ENCODE measurements around the gene RNF144B. TPM values are rescaled to one million over a fixed set of nuclear protein-coding genes. Genes with fewer than 3 reads are reported as not detected.

Gene RNF144B
- total RNA-seq, 2 donors from 2014 or later: 9.4 to 11.9 TPM

- no peaks in the 10 kb centered on the region for H3K9me3 Mint-ChIP-seq
- H3K4me3 Mint-ChIP-seq: no peak overlapping the region
- no peaks in the 10 kb centered on the region for H3K36me3 Mint-ChIP-seq (ENCODE audit: insufficient read depth in 2 of 2)
- ATAC-seq (replicated peaks in 1 of 2) (no peak), DNase-seq (no peak)
- H3K27me3 Mint-ChIP-seq (ENCODE audit: low read depth): peaks cover 28% of the 10 kb centered on the region
- peaks cover 49% of the 10 kb centered on the region for H3K4me1 Mint-ChIP-seq (ENCODE audit: low read depth)
- no peak overlapping the region for H3K27ac Mint-ChIP-seq
Observed at GRCh38 chr6:18506382-18507017, 119.3 kb downstream of the RNF144B start.

GRCh38 chr6:18507018-18507415 lies 119.9 kb downstream of the RNF144B start:
- no peaks in the 10 kb centered on the region for H3K9me3 Mint-ChIP-seq
- H3K27ac Mint-ChIP-seq: no peak overlapping the region
- ATAC-seq (replicated peaks in 1 of 2) (no peak), DNase-seq (no peak)
- H3K4me1 Mint-ChIP-seq (ENCODE audit: low read depth): peaks cover 49% of the 10 kb centered on the region
- H3K36me3 Mint-ChIP-seq (ENCODE audit: insufficient read depth in 2 of 2): no peaks in the 10 kb centered on the region
- no peak overlapping the region for H3K4me3 Mint-ChIP-seq
- peaks cover 28% of the 10 kb centered on the region for H3K27me3 Mint-ChIP-seq (ENCODE audit: low read depth)

- no peaks in the 10 kb centered on the region for H3K36me3 Mint-ChIP-seq (ENCODE audit: insufficient read depth in 2 of 2)
- peaks cover 28% of the 10 kb centered on the region for H3K27me3 Mint-ChIP-seq (ENCODE audit: low read depth)
- no peaks in the 10 kb centered on the region for H3K9me3 Mint-ChIP-seq
- ATAC-seq (replicated peaks in 1 of 2) (no peak), DNase-seq (no peak)
- peaks cover 52% of the 10 kb centered on the region for H3K4me1 Mint-ChIP-seq (ENCODE audit: low read depth)
- no peak overlapping the region for H3K27ac Mint-ChIP-seq
- no peak overlapping the region for H3K4me3 Mint-ChIP-seq
Observed at GRCh38 chr6:18507561-18507960, 120.4 kb downstream of the RNF144B start.

DNA sequence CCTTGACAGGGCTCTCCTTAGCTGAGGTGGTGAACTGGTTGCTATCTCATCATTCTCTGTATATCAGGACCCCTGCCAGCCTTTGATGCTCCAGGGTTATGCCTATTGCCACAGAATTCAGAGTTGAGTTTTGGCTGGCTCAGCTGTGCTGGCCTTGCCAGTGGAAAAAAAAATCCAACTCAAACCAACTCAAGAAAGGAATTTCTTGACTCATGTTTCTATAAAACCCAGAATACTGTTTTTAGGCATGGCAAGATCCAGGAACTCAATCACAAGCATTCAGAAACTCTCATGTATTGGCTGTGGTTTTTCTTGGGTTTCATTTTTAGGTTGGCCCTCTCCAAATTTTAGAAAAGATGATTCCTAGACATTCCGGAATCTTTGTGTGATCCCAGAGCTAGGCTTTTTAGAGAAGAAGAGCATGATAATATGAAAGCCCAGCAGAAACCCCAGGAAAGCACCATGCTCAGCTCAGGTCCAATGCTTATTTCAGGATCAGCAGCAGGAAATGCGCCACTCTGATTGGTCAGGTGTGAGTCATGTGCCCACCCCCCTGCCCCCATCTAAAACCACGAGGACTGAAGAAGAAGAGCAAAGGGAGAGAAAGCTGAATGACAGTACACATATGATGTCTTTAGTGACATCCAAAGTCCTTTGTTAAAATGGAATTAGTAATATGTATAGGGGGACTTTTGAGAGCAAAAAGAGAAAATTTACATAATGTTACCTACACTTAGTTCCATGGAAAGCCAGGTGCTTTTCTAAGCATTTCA lies 122.9 kb downstream of the RNF144B start:
- Mint-ChIP-seq H3K27me3 (ENCODE audit: low read depth) (peaks cover 16% of the 10 kb centered on the region), H3K27ac (peak overlapping the region; percentile 85)

DNA sequence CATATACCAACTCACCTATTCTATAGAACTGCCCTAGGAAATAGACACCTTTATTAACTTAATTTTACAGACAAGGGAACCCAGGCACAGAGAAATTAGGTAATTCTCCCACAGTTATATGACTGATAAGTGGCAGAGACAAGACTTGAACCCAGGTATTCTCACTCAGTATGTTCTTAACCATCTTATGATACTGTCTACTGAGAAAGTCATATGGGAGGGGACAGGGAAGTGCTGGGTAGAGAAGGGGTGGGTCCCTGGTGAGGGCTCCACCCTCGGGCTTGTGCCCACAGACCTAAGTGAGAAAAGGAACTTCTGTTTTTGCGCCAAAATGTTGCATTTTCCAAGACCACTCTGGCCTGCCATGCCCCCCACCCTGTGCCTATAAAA lies 123.5 kb downstream of the RNF144B start:
- peaks cover 66% of the 10 kb centered on the region for H3K4me1 Mint-ChIP-seq (ENCODE audit: low read depth)
- peak overlapping the region; percentile 43 to 60 for H3K4me3 Mint-ChIP-seq

More for the DNA sequence above, 122.9 kb downstream of the RNF144B start:
- no peaks in the 10 kb centered on the region for H3K9me3 Mint-ChIP-seq
- ATAC-seq (replicated peaks in 1 of 2) (peak; percentile 48 to 51), DNase-seq (peak in 1 of 2 donors; percentile 18)
- peaks cover 0 to 2% of the 10 kb centered on the region in 2 donors for H3K36me3 Mint-ChIP-seq (ENCODE audit: insufficient read depth in 2 of 2)
- peak overlapping the region; percentile 43 to 63 for H3K4me3 Mint-ChIP-seq
- peaks cover 67% of the 10 kb centered on the region for H3K4me1 Mint-ChIP-seq (ENCODE audit: low read depth)

DNA sequence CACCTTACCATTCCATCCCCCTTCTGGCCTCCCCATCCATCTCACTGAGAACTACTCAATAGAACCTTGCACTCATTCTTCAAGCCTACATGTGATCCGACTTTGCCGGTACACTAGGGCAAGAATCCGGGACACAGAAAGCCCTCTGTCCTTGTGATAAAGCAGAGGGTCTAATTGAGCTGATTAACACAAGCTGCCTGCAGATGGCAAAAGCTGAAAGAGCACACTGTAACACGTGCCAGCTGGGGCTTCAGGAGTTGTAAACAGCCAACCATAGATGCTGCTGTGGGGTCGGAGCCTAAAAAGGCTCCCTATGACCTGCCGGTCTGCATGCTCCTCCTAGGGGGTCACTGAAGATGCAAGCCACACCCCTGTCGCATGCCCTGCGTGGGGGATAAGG lies 124.1 kb downstream of the RNF144B start:
- Mint-ChIP-seq H3K27ac (no peak overlapping the region), H3K4me1 (ENCODE audit: low read depth) (peaks cover 61% of the 10 kb centered on the region), H3K4me3 (no peak overlapping the region), H3K36me3 (ENCODE audit: insufficient read depth in 2 of 2) (peaks cover 0 to 2% of the 10 kb centered on the region in 2 donors), H3K9me3 (no peaks in the 10 kb centered on the region), H3K27me3 (ENCODE audit: low read depth) (peaks cover 16% of the 10 kb centered on the region)
- DNase-seq (no peak), ATAC-seq (replicated peaks in 1 of 2) (no peak)

More for the DNA sequence above, 123.5 kb downstream of the RNF144B start:
- peak; percentile 29 to 42 for ATAC-seq (replicated peaks in 1 of 2)
- peak overlapping the region; percentile 13 for H3K27ac Mint-ChIP-seq
- H3K9me3 Mint-ChIP-seq: no peaks in the 10 kb centered on the region
- H3K27me3 Mint-ChIP-seq (ENCODE audit: low read depth): peaks cover 16% of the 10 kb centered on the region
- peak in 1 of 2 donors; percentile 18 for DNase-seq
- H3K36me3 Mint-ChIP-seq (ENCODE audit: insufficient read depth in 2 of 2): peaks cover 0 to 2% of the 10 kb centered on the region in 2 donors

- ATAC-seq (replicated peaks in 1 of 2) (peak; percentile 81 to 82), DNase-seq (peak; percentile 26 to 35)
- peak overlapping the region; percentile 38 to 50 for H3K4me3 Mint-ChIP-seq
- H3K9me3 Mint-ChIP-seq: no peaks in the 10 kb centered on the region
- H3K4me1 Mint-ChIP-seq (ENCODE audit: low read depth): peaks cover 67% of the 10 kb centered on the region
- H3K36me3 Mint-ChIP-seq (ENCODE audit: insufficient read depth in 2 of 2): peaks cover 0 to 2% of the 10 kb centered on the region in 2 donors
- peak overlapping the region; percentile 8 for H3K27ac Mint-ChIP-seq
- peaks cover 24% of the 10 kb centered on the region for H3K27me3 Mint-ChIP-seq (ENCODE audit: low read depth)
Observed at GRCh38 chr6:18513253-18513798, 126.2 kb downstream of the RNF144B start.

GRCh38 chr6:18514180-18514579 lies 127.0 kb downstream of the RNF144B start:
- Mint-ChIP-seq H3K27me3 (ENCODE audit: low read depth) (peaks cover 32% of the 10 kb centered on the region), H3K4me1 (ENCODE audit: low read depth) (peaks cover 64% of the 10 kb centered on the region), H3K4me3 (peak overlapping the region; percentile 25 to 50), H3K9me3 (no peaks in the 10 kb centered on the region), H3K27ac (no peak overlapping the region), H3K36me3 (ENCODE audit: insufficient read depth in 2 of 2) (peaks cover 0 to 2% of the 10 kb centered on the region in 2 donors)
- peak in 1 of 2 donors; percentile 25 for DNase-seq
- ATAC-seq (replicated peaks in 1 of 2): peak; percentile 2 to 6

DNA sequence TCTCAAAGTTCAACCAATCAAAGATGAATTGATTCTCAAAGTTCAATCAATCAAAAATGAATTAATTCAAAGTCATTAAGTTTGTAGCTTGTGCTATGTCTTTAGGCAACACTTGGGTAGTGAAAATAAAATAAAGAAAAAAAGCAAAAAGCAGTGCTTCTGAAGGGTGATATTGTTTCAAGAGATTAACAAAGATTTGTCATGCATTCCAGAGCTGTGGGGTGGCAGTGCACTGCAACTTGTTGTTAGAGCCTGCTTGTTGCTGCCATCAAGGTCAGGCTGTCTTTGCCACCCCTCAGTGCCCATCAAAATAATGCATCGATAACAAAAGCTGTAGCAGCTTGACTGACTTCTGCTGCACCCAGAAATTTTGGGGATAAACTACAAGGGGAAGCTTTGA lies 128.6 kb downstream of the RNF144B start:
- H3K4me3 Mint-ChIP-seq: no peak overlapping the region
- H3K27ac Mint-ChIP-seq: no peak overlapping the region
- peaks cover 0 to 2% of the 10 kb centered on the region in 2 donors for H3K36me3 Mint-ChIP-seq (ENCODE audit: insufficient read depth in 2 of 2)
- peaks cover 36% of the 10 kb centered on the region for H3K27me3 Mint-ChIP-seq (ENCODE audit: low read depth)
- peaks cover 48% of the 10 kb centered on the region for H3K4me1 Mint-ChIP-seq (ENCODE audit: low read depth)
- H3K9me3 Mint-ChIP-seq: no peaks in the 10 kb centered on the region
- ATAC-seq (replicated peaks in 1 of 2) (no peak), DNase-seq (no peak)

Other genes starting within 250 kb of the RNF144B start
- gene TPMT, start 232.3 kb upstream of the RNF144B start, total RNA-seq: 1 to 10 TPM; 6.7 to 8.2 TPM
- 10 to 100 TPM in 1 of 2 donors, 1 to 10 TPM in 1; 9.9 to 12.2 TPM for gene KDM1B, start 231.9 kb upstream of the RNF144B start, total RNA-seq
- gene DEK, start 122.8 kb upstream of the RNF144B start, total RNA-seq: 100 to 1,000 TPM; 175 to 204 TPM

Measured in activated T-cell treated with anti-CD3 and anti-CD28 coated beads, Interleukin-2, amount 50 U/mL, for 72 hours (primary cell).